T-helper 9 cell (primary cell): ENCODE measurements around the gene TMC3.

Source experiments
- DNase-seq: peaks from one replicate; pipeline ENCODE4 v3.0.0-alpha.2; 2020

The TMC3 gene

GRCh38 chr15:81321667-81322066, 52.3 kb downstream of the TMC3 start:
- no peak for DNase-seq

GRCh38 chr15:81317642-81318017, 56.4 kb downstream of the TMC3 start:
- DNase-seq: no peak

GRCh38 chr15:81316267-81316666, 57.7 kb downstream of the TMC3 start:
- DNase-seq: no peak

- no peak for DNase-seq
Observed at GRCh38 chr15:81315452-81316175, 58.4 kb downstream of the TMC3 start.

GRCh38 chr15:81314378-81314777, 59.6 kb downstream of the TMC3 start:
- DNase-seq: no peak

GRCh38 chr15:81313686-81314085, 60.3 kb downstream of the TMC3 start:
- DNase-seq: no peak

- DNase-seq: no peak
Observed at GRCh38 chr15:81312790-81313543, 61.0 kb downstream of the TMC3 start.

GRCh38 chr15:81311752-81312464, 62.1 kb downstream of the TMC3 start:
- no peak for DNase-seq

- DNase-seq: no peak
Observed at GRCh38 chr15:81310480-81310879, 63.5 kb downstream of the TMC3 start.

GRCh38 chr15:81309647-81310450, 64.2 kb downstream of the TMC3 start:
- DNase-seq: no peak

GRCh38 chr15:81308260-81308659, 65.8 kb downstream of the TMC3 start:
- DNase-seq: no peak

- DNase-seq: no peak
Observed at GRCh38 chr15:81304226-81304625, 69.8 kb downstream of the TMC3 start.

- DNase-seq: no peak
Observed at GRCh38 chr15:81303244-81304225, 70.5 kb downstream of the TMC3 start.

- no peak for DNase-seq
Observed at GRCh38 chr15:81302701-81303109, 71.3 kb downstream of the TMC3 start.

GRCh38 chr15:81301815-81302399, 72.1 kb downstream of the TMC3 start:
- DNase-seq: no peak

- DNase-seq: no peak
Observed at GRCh38 chr15:81301385-81301784, 72.6 kb downstream of the TMC3 start.

- DNase-seq: no peak
Observed at GRCh38 chr15:81299630-81300273, 74.3 kb downstream of the TMC3 start.

GRCh38 chr15:81299156-81299555, 74.9 kb downstream of the TMC3 start:
- no peak for DNase-seq

GRCh38 chr15:81298611-81299010, 75.4 kb downstream of the TMC3 start:
- no peak for DNase-seq
